ENCODE results near the gene FRMD3. TPM values are rescaled to one million over a fixed set of nuclear protein-coding genes. Genes with fewer than 3 reads are reported as not detected.

Gene FRMD3
- polyA plus RNA-seq, 1 donor: 20.9 TPM

DNA sequence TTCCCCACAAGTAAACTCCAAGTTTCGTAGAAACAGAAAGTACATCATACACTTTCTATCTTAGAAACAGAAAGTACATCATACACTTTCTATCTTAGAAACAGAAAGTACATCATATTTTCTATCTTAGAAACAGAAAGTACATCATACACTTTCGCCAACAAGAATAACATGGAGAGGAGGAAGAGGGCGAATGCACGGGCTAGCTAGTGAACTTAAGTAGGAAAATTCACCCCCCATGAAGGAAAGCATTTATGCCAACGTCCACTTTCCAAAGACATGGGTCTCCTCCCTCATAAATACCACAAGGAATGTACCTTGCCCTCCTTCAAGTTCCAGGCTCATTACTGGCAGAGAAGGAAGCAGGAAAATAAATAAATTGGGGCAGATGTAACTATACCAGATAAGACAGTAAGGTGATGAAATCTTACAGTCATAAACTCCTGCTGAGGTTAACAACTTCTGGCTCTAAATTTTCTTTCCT is 64.7 kb downstream of the FRMD3 start:
- DNase-seq: no peak

DNA sequence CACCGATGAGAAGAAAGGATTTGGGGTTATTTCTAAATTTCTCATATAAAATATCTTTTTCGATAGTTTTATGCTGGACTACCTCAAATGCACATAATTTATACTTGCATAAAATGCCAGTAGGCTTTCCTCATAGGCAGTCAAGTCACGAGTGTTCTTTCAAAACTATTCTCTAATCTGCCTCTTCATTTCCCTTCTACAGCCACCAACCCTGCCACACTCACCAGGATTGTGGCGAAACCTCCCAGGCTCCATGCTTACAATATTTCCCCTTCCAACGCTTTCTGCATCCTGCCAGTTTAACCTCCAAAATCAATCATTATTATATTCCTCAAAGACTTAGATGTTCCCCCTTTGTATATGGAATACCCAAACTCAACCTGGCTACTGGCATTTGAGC is 65.4 kb downstream of the FRMD3 start:
- no peak for DNase-seq

DNA sequence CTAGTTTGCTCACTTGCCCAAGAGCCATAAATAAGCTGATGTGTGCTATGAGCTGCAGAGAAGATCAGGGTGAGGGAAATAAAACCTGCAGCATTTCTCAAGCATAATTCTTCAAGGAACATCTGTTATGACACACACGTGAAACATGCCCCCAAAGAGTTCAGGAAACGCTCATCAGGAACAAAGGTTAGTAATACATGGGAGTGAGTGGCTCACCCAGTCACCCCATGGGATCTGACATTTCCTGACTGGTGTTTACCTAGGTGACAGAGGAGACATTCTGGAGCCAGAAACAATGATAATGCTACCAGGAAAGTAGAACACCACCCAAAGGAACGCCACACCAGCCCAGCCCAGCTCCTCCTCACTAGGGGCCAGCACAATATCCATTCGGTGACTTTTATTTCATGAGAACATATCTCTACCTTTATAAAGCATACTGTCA is 66.0 kb downstream of the FRMD3 start:
- no peak for DNase-seq

DNA sequence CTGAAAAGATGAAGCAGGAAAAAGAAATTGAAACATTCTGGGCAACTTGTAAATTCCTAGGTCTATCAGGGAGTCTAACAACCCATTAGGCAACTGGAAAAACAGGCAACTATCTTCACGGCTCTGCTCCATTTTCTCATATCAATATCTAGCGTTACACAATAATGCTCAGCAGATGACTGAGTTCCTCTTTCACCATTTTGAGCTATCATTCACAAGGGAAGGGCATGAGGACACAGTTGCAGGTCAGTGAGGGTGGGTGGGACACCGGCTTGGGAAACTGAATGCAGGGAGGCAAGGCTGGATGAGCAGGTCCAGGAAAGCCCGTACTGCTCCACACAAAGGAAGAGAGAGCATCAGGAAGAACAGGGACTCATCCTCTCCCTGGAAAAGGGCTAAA is 67.0 kb downstream of the FRMD3 start:
- no peak for DNase-seq

DNA sequence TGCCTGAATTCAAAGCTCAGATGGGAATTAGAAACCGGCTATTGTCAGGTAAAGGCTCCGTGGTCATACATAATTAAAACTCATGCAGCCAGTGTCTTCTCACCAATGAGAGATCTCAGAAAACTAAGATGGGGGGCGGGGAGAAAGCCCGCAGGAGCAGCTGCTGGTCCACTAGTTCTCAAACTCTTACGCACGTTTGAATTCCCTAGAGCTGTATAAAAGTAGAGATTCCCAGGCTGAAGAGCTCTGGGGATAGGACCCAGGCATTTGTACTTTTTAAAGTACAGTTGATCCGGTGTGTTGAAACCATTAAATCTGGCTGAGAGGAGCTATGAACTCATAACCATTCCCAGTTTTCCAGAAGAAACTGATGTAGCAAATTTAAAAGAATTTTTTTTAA is 68.5 kb downstream of the FRMD3 start:
- no peak for DNase-seq

DNA sequence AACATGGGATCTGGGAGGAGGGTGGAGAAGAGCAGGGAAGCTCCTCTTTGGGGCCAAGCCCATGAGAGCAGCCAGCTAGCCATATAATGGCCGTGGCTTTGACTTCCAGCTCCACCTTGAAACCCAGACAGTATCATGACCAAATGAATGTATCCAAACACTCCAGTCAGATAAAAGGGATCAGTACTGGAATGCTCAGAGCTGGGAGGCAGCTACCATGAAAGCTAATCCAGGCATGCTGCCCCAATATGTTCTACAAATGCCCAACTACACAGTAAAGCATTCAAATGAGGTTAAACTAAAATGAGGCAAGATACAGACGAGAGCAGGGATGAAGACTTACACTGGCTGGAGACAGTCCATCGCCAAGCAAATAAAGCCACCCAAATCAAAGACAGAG is 69.4 kb downstream of the FRMD3 start:
- no peak for DNase-seq

DNA sequence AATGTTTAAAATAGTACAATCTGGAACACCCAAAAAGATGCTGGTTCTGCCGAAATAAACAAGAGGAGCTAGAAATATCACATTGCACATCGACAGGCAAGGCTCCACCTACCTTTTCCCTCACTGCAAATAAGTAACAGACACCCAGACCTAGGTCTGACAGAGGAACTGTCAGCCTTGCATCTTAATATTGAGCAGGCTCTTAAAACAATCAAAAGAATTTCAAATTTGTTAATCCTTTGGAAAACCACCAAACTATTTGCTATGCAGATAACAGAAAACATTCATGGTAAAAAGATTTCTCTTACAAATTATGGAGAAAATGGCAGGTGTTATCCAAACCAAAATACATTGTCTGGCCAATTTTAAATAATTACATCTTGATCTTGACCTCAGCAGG is 71.3 kb downstream of the FRMD3 start:
- no peak for DNase-seq

DNA sequence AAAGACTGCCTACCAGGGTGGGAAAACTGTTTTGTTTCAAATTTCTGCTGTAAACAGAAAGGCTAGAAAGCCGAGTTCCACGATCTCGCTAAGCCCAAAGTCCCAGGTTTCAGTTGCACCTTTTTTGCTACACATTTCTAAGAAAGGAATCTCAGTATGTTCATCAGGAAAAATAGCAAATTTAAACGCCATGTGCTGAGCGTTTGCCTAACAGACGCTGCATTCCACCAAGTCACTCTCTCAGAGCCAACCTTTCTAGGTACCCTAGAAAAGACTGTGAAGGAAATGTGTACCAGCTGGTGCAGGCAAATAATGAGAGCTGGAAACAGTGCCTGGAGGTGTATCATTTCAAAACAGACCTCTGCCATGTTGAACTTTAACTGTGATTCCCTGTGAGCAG is 71.8 kb downstream of the FRMD3 start:
- no peak for DNase-seq

DNA sequence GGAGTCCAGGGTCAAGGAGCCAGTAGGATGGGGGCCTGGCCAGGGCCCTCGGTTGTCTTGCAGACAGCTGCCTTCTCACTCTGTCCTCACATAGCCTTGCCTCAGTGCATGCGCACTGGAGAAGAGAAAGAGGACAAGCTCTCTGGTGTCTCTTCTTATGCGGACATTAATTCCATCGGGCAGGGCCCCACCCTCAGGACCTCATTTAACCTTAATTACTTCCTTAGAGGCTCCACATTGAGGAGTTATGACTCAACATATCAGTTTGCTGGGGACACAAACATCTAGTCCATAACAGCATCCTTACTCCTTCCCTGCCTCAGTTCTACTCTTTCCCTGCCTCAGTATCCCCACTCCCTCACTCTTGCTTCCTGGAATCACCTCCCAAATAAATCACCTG is 78.4 kb downstream of the FRMD3 start:
- no peak for DNase-seq

DNA sequence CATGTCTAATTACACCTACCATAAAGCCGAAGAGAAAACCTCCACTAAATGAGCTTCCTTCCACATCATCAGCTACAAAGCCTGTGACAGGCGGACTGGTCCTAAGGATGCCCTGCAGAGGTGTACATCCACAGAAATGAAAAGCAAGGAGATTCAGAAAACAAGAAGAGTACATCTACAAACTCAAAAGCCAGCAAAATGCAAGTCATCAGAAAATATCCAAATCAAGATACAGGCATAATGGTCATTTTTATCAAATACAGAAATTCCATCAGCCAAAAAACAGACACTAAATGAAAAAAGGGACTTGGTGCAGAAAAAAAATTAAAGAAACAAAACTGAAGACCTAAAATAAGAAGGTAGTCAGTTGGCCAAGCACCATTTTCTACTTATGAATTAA is 79.7 kb downstream of the FRMD3 start:
- DNase-seq: no peak

DNA sequence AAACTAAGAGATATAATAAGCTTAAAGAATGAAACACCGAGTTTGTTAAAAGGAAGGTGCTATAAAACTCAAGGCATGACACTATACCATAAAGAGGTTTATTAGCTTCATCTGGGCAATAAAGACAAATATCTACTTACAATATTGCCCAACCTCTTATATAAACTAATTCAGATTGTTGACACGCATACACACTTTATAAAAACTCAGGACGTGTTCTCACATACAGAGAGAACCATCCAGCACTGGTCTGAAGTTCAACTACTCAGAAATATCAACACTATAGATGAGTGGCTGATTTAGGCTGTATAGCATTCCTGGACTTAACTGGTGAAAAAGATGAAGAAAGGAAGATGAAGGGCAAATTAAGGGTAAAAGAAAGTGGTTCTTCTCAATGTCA is 81.2 kb downstream of the FRMD3 start:
- DNase-seq: no peak

DNA sequence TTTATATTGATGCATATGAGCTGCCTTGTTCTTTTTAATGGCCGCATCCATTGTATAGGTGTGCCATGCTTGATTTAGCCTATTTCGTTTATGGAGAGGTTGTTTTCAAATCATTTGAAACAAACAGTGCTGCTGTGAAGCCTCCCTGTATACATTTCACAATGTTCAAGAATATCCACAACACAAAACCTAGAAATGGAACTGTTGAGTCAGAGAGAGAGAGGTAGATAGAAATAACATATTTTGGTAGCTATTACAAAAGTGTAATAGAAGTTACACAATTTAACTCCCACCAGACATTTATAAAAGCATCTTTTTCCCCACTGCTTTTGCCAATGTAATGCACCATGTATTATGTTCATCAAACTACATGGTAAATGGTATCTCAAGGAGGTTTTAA is 82.0 kb downstream of the FRMD3 start:
- DNase-seq: no peak

DNA sequence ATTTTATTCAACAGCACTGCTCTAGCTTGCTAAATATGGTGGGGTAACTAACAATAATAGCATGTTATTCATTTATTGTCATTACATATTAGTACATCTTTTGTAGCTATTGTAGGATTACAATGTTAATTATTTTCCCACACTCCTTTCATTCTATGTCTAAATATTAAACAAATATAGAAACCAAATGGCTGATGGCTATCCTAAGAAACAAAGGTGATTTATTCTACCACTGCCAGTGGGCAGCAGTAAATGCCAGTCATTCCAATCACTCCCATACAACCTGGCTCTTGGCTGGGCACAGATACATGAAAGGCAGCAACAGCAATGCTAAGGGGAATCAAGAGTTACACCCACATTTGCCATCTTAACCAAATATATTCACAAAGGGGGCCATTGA is 84.1 kb downstream of the FRMD3 start:
- no peak for DNase-seq

DNA sequence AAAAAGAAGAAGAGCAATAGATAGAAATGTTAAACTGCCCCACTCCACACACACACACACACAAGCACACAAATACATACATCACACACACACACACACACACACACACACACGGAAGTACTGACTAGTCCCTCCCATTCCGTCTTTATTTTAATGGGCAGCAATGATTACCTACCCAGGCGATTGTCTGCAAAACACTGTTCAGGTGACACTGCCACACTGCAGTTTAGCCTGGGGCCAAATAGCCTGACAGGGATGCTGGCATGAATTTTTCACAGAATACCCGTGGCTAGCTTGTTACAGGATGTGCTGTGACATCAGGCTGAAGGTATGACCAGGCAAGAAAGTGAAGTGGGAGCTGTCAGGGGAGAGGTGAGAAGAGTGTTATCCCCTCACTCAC is 86.9 kb downstream of the FRMD3 start:
- no peak for DNase-seq

DNA sequence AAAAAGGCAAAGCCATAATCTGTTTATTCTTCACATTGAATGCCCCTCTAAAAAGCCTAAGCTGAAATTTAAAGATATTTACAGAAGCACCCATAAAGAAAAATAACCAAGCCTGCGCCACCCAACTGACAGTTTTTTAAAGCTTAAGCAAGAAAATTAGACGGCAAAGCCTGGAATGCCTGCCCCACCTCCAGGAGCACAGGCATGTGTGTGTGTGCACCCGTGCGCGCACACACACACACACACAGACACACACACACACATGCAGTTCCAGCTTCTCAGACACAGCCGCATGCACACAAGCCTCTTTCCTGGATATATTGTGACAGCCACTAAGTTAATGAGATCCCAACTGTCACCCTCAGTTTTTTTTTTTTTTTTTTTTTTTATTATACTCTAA is 88.2 kb downstream of the FRMD3 start:
- DNase-seq: no peak

DNA sequence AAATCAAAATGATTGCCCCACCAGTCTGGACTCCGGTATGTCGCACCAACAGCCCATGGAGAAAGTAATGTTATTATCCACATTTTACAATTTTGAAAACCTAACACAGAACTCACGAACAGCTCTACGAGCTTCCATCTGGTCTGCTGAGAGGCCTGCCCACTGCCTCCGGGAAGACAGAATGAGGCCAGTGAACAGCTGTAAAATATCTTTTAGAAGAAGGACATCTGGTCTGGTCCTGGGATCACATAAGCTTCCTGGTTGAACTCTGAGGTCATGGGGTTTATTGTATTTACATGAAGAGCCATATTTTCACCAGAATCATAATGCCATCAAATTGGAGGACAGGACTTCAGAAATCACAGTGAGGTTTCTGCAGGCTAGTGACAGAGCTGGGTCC is 89.0 kb downstream of the FRMD3 start:
- peak; percentile 19 for DNase-seq

DNA sequence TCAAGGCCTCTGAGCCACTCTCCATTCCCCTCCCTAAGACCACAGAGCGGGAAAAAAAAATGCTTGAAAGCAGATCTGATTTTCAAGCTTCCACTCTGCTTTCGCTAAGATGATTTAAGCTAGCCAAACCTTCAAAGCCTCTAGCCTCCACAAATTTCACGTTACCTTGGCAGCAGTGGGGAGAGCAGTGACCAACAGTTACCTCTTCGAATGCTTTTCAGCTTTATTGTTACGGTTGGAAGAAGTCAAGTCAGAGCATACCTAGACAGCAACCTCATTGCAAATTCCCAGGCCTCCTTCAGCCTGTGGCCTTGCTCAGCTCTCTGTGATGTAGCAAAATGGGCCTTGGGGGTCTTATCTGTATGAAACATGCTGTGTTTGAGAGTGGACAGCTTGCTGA is 89.6 kb downstream of the FRMD3 start:
- DNase-seq: no peak

DNA sequence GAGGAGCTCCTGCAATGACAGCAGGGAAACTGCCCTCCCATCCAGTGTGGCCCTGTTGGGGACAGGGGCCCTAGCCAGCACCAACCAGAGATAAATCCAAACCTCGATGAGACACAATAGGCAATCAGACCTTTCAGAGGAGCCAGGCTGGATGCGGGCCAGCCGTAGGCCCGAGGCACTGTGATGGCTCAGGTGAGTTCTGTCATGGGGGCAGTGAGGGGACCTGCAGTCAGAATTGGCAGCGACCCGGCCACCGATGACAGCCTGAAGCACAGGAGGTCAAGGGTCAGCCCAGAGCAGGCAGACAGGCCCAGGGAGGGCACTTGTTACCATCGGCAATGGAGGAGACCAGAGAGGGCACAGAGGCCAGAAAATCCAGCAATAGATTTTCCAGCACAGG is 90.8 kb downstream of the FRMD3 start:
- no peak for DNase-seq

DNA sequence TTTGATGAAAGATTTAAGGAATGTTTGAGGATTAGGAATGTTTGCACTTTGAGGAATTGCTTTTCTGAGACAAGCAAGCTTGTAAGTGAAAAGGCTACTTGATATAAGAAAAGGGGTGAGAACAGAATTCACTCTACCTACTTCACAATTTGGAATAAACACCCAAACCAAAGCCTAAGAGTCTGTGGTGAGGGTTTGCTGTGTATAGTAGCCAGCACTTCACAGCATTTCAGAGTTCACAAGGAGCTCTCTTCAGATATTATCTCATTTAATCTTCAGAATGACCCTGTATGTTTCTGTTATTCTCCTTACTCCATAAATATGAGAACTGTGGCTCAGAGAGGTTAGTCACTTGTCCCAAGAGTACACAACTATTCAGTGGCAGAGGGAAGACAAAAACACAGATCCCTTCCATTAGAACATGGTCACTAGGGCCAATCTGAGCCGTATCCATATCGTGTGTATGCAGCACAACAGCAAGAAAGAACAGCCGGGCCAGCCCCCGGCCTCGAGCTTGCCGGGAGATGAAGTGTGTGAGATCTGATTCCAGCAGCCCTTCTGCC is 92.4 kb downstream of the FRMD3 start:
- DNase-seq: no peak

DNA sequence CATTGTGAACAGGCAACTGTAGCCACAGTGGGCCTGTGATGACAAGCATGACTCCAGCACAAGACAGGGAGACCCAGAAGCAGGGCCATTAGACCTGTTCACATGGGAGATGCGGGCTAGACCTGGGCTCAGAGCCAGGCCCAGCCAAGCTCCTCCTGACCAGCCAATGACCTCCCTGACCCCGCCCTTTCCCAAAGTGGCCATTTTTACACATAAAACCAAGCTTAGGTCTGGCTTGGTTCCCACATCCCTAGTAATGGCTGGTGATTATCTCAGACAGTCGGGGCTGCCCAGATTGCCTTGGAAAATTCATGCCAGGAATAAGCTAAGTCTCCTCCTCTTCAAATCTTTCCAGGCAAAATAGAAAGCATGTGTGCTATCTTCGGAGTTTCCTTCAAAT is 94.1 kb downstream of the FRMD3 start:
- DNase-seq: no peak

DNA sequence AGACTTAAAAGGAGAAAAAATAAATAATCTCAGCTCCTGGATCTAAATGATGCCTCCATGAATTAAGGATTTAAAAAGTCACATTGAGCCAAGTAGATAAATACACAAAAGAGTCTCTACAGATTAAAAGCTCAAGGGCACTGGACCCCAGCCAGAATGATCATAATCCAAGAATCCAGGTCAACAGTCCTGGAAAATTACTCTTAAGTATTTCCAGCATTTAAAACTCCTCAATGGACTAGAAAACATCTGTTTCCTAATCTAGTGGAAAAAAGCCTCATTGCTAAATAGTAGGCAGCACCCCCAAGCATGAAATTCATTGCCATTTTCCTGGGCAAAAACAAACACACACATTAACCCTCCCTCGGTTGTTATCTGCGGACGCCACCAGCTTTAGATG is 96.8 kb downstream of the FRMD3 start:
- DNase-seq: no peak

DNA sequence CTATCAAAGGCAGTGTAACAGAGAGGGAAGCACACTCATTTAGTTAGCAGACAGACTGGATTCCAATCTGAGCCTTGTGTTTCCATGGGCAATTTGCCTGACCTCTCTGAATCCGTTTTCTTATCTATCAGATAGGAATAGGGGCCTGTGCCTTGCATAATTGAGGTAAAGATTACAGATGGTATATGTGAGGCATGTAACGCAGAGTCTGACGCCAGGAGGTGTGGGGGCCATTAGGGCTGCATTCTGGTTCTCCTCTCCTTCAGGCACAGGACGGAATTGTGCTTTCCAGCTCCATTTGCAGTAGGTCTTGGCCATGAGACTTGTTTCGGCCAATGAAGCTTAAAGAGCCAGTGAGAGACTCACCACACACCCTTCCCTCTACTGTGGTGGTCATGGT is 97.6 kb downstream of the FRMD3 start:
- no peak for DNase-seq

DNA sequence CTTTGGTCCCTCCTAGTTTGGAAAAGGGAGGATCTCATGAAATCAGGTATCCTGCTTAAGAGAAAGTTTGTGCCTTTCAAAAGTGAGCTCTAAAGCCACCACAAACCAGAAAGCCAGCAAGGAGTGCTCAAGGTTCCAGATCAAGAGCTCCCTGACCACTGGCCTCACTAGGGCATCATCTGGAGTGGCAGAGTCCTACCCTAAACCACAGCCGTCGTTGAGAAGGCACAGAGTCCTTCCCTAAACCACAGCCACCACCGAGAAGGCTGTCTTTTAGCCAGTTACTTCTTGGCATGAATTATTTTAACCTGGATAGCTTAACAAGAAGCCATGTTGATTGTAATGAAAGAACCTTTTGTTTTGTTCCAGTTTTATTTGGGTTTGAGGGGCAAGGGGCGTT is 102.9 kb downstream of the FRMD3 start:
- DNase-seq: no peak

DNA sequence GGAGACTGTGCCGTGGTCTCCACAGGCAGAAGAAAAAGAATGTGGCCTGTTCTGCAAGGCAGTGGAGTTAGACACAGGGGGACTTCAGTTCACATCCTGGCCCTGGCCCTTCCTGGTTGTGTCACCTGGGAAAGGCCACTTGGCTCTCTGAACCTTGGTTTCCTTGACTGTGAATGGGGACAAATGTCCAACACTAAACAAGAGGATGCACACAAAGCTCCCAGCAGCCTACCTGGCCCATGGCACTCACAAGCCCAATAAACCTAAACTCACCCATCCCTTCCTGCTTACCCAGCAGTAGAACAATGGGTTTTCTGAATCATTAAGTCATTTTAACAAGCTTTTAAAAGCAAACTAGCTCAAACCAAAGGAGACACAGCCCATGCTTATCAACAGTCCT is 103.9 kb downstream of the FRMD3 start:
- DNase-seq: no peak

DNA sequence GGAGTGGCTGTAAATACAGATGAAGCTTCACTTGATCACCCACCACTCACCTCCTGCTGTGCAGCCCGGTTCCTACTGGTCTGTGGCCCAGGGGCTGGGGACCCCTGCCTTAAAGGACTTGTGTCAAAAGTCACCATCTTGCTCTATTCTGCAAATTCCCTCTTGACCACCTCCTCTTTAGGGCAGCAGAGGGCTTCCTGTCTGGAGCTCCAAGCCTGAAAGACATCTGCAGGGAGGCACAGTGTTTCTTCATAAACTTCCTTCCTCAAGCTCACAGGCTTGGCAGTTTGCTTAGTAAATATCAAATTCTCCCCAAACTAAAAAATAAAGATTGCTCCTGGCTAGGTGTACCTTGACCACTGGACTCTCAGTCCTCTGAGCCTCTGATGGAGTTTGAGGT is 104.4 kb downstream of the FRMD3 start:
- DNase-seq: no peak

All from left kidney (tissue), 2 donors.